Neural cell (in vitro differentiated cells): ENCODE results near the gene SOCS3. TPM values are rescaled to one million over a fixed set of nuclear protein-coding genes. Genes with fewer than 3 reads are reported as not detected.

Source experiments
- H2AFZ ChIP-seq: fragments of 200-600, 300-800 bp; sonication (generic), shearing (Covaris generic); 2 replicates; pipeline ENCODE4 v1.6.0; 2014; ENCODE audit warnings: low read depth, mild to moderate bottlenecking, antibody characterized with exemption, low read length, moderate library complexity
- H3F3A ChIP-seq: fragments of 200-600 bp; shearing (Covaris generic); 2 replicates; pipeline ENCODE4 v1.6.1; 2016; ENCODE audit warnings: mild to moderate bottlenecking, moderate library complexity, mixed read lengths, antibody characterized with exemption, low read length; ENCODE audit not compliant: insufficient read depth, poor library complexity, severe bottlenecking
- H3K27ac ChIP-seq: fragments of 200-600, 300-800 bp; sonication (generic), shearing (Covaris generic); 2 replicates; pipeline ENCODE4 v1.5.1; 2014; ENCODE audit warnings: mild to moderate bottlenecking, low read length, moderate library complexity
- H3K27me3 ChIP-seq: fragments of 300-800, 200-600 bp; sonication (generic), shearing (Covaris generic); 2 replicates; pipeline ENCODE4 v1.6.0; 2014; ENCODE audit warnings: mild to moderate bottlenecking, low read depth, low read length, moderate library complexity; ENCODE audit not compliant: insufficient read depth
- H3K36me3 ChIP-seq: fragments of 300-800, 200-600 bp; sonication (generic), shearing (Covaris generic); 2 replicates; pipeline ENCODE4 v1.5.1; 2014; ENCODE audit warnings: mild to moderate bottlenecking, antibody characterized with exemption, low read length, moderate library complexity; ENCODE audit not compliant: insufficient read depth
- H3K4me2 ChIP-seq: fragments of 300-800, 200-600 bp; sonication (generic), shearing (Covaris generic); 2 replicates; pipeline ENCODE4 v1.6.0; 2014; ENCODE audit warnings: mild to moderate bottlenecking, low read length
- H3K4me3 ChIP-seq: fragments of 300-800, 200-600 bp; sonication (generic), shearing (Covaris generic); 2 replicates; pipeline ENCODE4 v1.5.1; 2014; ENCODE audit warnings: mild to moderate bottlenecking, low read length, moderate library complexity
- H3K79me2 ChIP-seq: fragments of 200-600 bp; shearing (Covaris generic); replicated peaks from 2 replicates; pipeline ENCODE4 v1.6.0; 2014; ENCODE audit warnings: mild to moderate bottlenecking, low read length, moderate library complexity; ENCODE audit not compliant: insufficient read depth
- H3K9ac ChIP-seq: fragments of 300-800, 200-600 bp; sonication (generic), shearing (Covaris generic); 2 replicates; pipeline ENCODE4 v1.6.1; 2016; ENCODE audit warnings: mild to moderate bottlenecking, low read length, mixed read lengths
- H3K9me2 ChIP-seq: fragments of 200-600 bp; shearing (Covaris generic); 2 replicates; pipeline ENCODE4 v1.6.1; 2016; ENCODE audit warnings: mild to moderate bottlenecking, low read length, mixed read lengths; ENCODE audit not compliant: insufficient read depth
- H3K9me3 ChIP-seq: fragments of 200-600, 300-800 bp; sonication (generic), shearing (Covaris generic); 2 replicates; pipeline ENCODE4 v1.6.1; 2016; ENCODE audit warnings: mild to moderate bottlenecking, mixed run types, low read length, moderate library complexity, mixed read lengths
- H4K20me1 ChIP-seq: fragments of 200-600 bp; shearing (Covaris generic); 2 replicates; pipeline ENCODE4 v1.6.1; 2016; ENCODE audit warnings: mild to moderate bottlenecking, mixed run types; ENCODE audit not compliant: insufficient read depth
- EP300 ChIP-seq: fragments of 450-650 bp; conservative IDR thresholded peaks from 2 replicates; pipeline ENCODE4 v1.6.1; 2014; ENCODE audit warnings: antibody characterized with exemption, mild to moderate bottlenecking, moderate library complexity; ENCODE audit not compliant: poor library complexity, severe bottlenecking
- EZH2 ChIP-seq: fragments of 200-600, 300-800 bp; shearing (Covaris generic), sonication (generic); IDR thresholded peaks from 2 replicates; pipeline ENCODE4 v1.6.1; 2014; ENCODE audit warnings: antibody characterized with exemption, low read length, borderline replicate concordance, mild to moderate bottlenecking; ENCODE audit not compliant: insufficient read depth, poor library complexity, severe bottlenecking
- MXI1 ChIP-seq: fragments of 450-650 bp; conservative IDR thresholded peaks from 2 replicates; pipeline ENCODE4 v1.6.1; 2014; ENCODE audit warnings: antibody characterized with exemption, mild to moderate bottlenecking; ENCODE audit not compliant: poor library complexity, severe bottlenecking
- POLR2AphosphoS5 ChIP-seq: IDR thresholded peaks from 2 replicates; pipeline ENCODE4 v1.6.1; 2012
- RAD21 ChIP-seq: fragments of 450-650 bp; conservative IDR thresholded peaks from 2 replicates; pipeline ENCODE4 v1.6.1; 2014; ENCODE audit warnings: antibody characterized with exemption, mild to moderate bottlenecking, moderate library complexity
- SMC3 ChIP-seq: fragments of 450-650 bp; conservative IDR thresholded peaks from 2 replicates; pipeline ENCODE4 v1.6.1; 2014; ENCODE audit warnings: antibody characterized with exemption, mild to moderate bottlenecking, moderate library complexity; ENCODE audit not compliant: poor library complexity
- TAF1 ChIP-seq: IDR thresholded peaks from 2 replicates; pipeline ENCODE4 v1.6.1; 2012; ENCODE audit warnings: low read depth
- polyA plus RNA-seq: library from polyadenylated mRNA; depleted of rRNA; stranded (reverse); fragments of >200 nt; gene quantifications from 2 replicates; pipeline ENCODE4 v1.2.3, GENCODE V29; 2014
- TF ChIP-seq, protein P1 (sequence below): IDR thresholded peaks from 2 replicates; pipeline ENCODE4 v1.6.1; 2012; ENCODE audit warnings: borderline replicate concordance
- TF ChIP-seq, protein P2 (sequence below): fragments of 450-650 bp; IDR thresholded peaks from 2 replicates; pipeline ENCODE4 v1.5.1; 2014; ENCODE audit warnings: antibody characterized with exemption, mild to moderate bottlenecking, moderate library complexity; ENCODE audit not compliant: poor library complexity, severe bottlenecking

SOCS3 gene
- polyA plus RNA-seq, 1 donor from 2014 or later, result 5.4 TPM

DNA sequence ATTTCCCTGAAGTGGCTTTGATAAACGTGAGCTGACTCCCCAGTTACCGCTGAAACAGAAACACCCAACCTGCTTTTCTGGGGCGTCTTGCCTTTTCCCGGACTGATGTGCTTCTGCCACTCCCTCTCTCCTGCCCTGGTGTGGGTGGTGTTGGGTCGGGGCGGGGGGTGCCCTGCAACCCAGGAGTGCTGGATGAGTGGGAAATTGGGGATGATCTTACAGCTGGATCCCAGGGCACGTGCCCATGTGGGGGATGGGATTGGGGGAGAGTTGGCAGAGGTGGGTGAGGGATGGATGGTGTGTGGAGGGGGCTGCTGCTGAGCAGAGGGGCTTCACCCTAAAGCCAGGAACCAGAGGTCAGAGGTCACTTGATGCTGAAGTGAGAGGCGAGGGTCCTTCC lies 47.0 kb upstream of the SOCS3 start:
- H3K4me2 ChIP-seq, result no peak overlapping the region
- no peak overlapping the region for H3K4me3 ChIP-seq
- H3K9ac ChIP-seq, result no peak overlapping the region
- no peaks in the 10 kb centered on the region for H3K36me3 ChIP-seq
- TF ChIP-seq EP300, result no peak
- TF ChIP-seq TAF1, result no peak
- TF ChIP-seq, protein P1, sequence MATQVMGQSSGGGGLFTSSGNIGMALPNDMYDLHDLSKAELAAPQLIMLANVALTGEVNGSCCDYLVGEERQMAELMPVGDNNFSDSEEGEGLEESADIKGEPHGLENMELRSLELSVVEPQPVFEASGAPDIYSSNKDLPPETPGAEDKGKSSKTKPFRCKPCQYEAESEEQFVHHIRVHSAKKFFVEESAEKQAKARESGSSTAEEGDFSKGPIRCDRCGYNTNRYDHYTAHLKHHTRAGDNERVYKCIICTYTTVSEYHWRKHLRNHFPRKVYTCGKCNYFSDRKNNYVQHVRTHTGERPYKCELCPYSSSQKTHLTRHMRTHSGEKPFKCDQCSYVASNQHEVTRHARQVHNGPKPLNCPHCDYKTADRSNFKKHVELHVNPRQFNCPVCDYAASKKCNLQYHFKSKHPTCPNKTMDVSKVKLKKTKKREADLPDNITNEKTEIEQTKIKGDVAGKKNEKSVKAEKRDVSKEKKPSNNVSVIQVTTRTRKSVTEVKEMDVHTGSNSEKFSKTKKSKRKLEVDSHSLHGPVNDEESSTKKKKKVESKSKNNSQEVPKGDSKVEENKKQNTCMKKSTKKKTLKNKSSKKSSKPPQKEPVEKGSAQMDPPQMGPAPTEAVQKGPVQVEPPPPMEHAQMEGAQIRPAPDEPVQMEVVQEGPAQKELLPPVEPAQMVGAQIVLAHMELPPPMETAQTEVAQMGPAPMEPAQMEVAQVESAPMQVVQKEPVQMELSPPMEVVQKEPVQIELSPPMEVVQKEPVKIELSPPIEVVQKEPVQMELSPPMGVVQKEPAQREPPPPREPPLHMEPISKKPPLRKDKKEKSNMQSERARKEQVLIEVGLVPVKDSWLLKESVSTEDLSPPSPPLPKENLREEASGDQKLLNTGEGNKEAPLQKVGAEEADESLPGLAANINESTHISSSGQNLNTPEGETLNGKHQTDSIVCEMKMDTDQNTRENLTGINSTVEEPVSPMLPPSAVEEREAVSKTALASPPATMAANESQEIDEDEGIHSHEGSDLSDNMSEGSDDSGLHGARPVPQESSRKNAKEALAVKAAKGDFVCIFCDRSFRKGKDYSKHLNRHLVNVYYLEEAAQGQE, result no peak
- no peak for TF ChIP-seq EZH2
- no peak for TF ChIP-seq SMC3
- TF ChIP-seq, protein P2, sequence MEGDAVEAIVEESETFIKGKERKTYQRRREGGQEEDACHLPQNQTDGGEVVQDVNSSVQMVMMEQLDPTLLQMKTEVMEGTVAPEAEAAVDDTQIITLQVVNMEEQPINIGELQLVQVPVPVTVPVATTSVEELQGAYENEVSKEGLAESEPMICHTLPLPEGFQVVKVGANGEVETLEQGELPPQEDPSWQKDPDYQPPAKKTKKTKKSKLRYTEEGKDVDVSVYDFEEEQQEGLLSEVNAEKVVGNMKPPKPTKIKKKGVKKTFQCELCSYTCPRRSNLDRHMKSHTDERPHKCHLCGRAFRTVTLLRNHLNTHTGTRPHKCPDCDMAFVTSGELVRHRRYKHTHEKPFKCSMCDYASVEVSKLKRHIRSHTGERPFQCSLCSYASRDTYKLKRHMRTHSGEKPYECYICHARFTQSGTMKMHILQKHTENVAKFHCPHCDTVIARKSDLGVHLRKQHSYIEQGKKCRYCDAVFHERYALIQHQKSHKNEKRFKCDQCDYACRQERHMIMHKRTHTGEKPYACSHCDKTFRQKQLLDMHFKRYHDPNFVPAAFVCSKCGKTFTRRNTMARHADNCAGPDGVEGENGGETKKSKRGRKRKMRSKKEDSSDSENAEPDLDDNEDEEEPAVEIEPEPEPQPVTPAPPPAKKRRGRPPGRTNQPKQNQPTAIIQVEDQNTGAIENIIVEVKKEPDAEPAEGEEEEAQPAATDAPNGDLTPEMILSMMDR, result no peak
- no peak for TF ChIP-seq MXI1
- no peak for TF ChIP-seq RAD21
- TF ChIP-seq POLR2AphosphoS5, result no peak
- no peaks in the 10 kb centered on the region for H3K79me2 ChIP-seq
- H3K27me3 ChIP-seq, result no peaks in the 10 kb centered on the region
- no peak overlapping the region for H3K27ac ChIP-seq
- H3F3A ChIP-seq, result no peaks in the 10 kb centered on the region
- no peaks in the 10 kb centered on the region for H3K9me3 ChIP-seq
- H2AFZ ChIP-seq, result no peak overlapping the region
- H3K9me2 ChIP-seq, result no peaks in the 10 kb centered on the region
- no peaks in the 10 kb centered on the region for H4K20me1 ChIP-seq

DNA sequence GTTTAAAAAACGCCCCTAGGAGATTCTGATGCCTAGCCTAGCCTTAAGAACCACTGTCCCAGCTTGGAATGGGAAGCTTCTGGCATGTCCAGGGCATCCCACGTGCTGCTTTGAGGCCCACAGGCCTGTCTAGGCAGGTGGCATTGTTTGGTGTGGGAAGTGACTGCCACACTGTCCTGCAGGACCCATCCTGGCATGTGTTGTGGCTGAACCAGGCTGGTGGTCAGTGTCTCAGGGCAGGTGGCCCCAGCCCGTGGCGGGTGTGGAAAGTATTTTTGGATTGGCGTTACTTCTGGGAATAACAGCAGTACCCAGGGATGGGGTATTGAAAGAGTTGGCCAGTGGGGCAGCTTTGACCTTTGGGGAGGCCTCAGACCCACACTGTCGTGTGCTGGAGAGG lies 46.5 kb upstream of the SOCS3 start:
- no peak overlapping the region for H3K4me3 ChIP-seq
- H3K9me2 ChIP-seq, result no peaks in the 10 kb centered on the region
- H3K9ac ChIP-seq, result no peak overlapping the region
- TF ChIP-seq, protein P2, result no peak
- TF ChIP-seq, protein P1, result no peak
- TF ChIP-seq EZH2 (no peak), SMC3 (no peak), TAF1 (no peak), EP300 (no peak), RAD21 (no peak), MXI1 (no peak)
- H3K27me3 ChIP-seq, result no peaks in the 10 kb centered on the region
- no peaks in the 10 kb centered on the region for H4K20me1 ChIP-seq
- H3K36me3 ChIP-seq, result no peaks in the 10 kb centered on the region
- H3K4me2 ChIP-seq, result no peak overlapping the region
- H2AFZ ChIP-seq, result no peak overlapping the region
- H3K27ac ChIP-seq, result no peak overlapping the region
- no peaks in the 10 kb centered on the region for H3K9me3 ChIP-seq
- H3K79me2 ChIP-seq, result no peaks in the 10 kb centered on the region
- H3F3A ChIP-seq, result no peaks in the 10 kb centered on the region
